Subcutaneous adipose tissue (tissue), 4 donors: Measurements from ENCODE around the gene DPF3. TPM values are rescaled to one million over a fixed set of nuclear protein-coding genes. Genes with fewer than 3 reads are reported as not detected.

Experiments
- CTCF ChIP-seq: fragments of 450-650 bp; IDR thresholded peaks from one replicate; pipeline ENCODE4 v1.5.1; 2016; ENCODE audit warnings: low read depth, mild to moderate bottlenecking, control low read depth, antibody characterized with exemption, moderate library complexity
- total RNA-seq, 4 donors: library from RNA; depleted of rRNA; stranded (reverse); fragments of >200 nt; gene quantifications; one replicate each; pipeline ENCODE4 v1.1.0, GENCODE V29; 2016

The DPF3 gene
- total RNA-seq, 4 donors from 2014 or later = 0.33 to 6.8 TPM; not detected in 2

GRCh38 chr14:72685456-72685855 lies 208.4 kb downstream of the DPF3 start:
- no peak for TF ChIP-seq CTCF

- TF ChIP-seq CTCF = no peak
Measured at GRCh38 chr14:72683787-72684186, 210.1 kb downstream of the DPF3 start.

- no peak for TF ChIP-seq CTCF
Measured at GRCh38 chr14:72682188-72682587, 211.7 kb downstream of the DPF3 start.

- no peak for TF ChIP-seq CTCF
Measured at GRCh38 chr14:72680853-72681640, 212.9 kb downstream of the DPF3 start.

- no peak for TF ChIP-seq CTCF
Measured at GRCh38 chr14:72679536-72680151, 214.3 kb downstream of the DPF3 start.

GRCh38 chr14:72679141-72679535 lies 214.8 kb downstream of the DPF3 start:
- TF ChIP-seq CTCF = no peak

GRCh38 chr14:72678356-72678755 lies 215.5 kb downstream of the DPF3 start:
- TF ChIP-seq CTCF = no peak
